Measurements from ENCODE around the gene CCL4.
A peak's percentile ranks its signal among the peaks of the same experiment; 100 is the strongest.

CCL4 gene

DNA sequence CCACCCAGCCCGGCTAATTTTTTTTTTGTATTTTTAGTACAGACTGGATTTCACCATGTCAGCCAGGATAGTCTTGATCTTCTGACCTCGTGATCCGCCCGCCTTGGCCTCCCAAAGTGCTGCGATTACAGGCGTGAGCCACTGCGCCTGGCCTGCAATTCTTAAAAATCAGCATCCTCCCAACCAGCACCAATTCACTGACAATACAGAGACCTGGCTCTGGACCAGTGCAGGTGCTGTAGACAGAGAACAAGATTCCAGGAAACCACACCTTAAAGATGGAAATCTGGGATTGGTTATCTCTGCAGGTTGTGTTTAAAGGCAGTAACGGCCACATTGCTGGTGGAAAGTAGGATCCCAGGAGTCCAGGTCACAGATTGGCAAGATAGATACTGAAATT, 39.2 kb downstream of the CCL4 start:
- no peak overlapping the region for H3K4me3 ChIP-seq (ENCODE audit: low read depth, low read length)
- no peaks in the 10 kb centered on the region for H3K4me1 ChIP-seq
- peaks cover 37% of the 10 kb centered on the region for H3K27me3 ChIP-seq
- H3K9me3 ChIP-seq: no peaks in the 10 kb centered on the region
- no peak for DNase-seq
- H3K36me3 ChIP-seq: no peaks in the 10 kb centered on the region
- TF ChIP-seq, protein P1, sequence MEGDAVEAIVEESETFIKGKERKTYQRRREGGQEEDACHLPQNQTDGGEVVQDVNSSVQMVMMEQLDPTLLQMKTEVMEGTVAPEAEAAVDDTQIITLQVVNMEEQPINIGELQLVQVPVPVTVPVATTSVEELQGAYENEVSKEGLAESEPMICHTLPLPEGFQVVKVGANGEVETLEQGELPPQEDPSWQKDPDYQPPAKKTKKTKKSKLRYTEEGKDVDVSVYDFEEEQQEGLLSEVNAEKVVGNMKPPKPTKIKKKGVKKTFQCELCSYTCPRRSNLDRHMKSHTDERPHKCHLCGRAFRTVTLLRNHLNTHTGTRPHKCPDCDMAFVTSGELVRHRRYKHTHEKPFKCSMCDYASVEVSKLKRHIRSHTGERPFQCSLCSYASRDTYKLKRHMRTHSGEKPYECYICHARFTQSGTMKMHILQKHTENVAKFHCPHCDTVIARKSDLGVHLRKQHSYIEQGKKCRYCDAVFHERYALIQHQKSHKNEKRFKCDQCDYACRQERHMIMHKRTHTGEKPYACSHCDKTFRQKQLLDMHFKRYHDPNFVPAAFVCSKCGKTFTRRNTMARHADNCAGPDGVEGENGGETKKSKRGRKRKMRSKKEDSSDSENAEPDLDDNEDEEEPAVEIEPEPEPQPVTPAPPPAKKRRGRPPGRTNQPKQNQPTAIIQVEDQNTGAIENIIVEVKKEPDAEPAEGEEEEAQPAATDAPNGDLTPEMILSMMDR (IDR thresholded peaks at IDR 0.05; ENCODE audit: low read depth, low read length): no peak

DNA sequence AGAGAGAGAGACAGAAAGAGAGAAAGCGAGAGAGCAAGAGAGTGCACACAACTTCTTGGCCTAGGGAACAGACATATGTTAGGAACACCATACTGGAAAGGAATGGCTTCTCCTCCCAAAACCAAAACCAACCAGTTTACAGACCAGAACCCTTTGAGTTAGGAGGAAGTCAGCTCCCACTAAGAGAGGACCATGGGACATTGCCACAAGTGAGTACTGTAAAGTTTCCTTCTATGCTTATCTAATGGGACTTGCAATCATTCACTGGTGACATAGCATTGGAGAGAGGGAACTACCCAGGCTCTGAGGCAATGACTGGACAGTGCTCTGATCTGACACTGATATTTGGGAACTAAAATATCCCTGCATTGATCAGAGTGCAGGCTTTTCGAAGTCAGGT, 40.4 kb downstream of the CCL4 start:
- Histone ChIP-seq H3K9me3 (no peaks in the 10 kb centered on the region), H3K4me1 (no peaks in the 10 kb centered on the region), H3K4me3 (ENCODE audit: low read depth, low read length) (no peak overlapping the region), H3K36me3 (no peaks in the 10 kb centered on the region), H3K27me3 (peaks cover 42% of the 10 kb centered on the region)
- no peak for DNase-seq
- TF ChIP-seq, protein P1 (IDR thresholded peaks at IDR 0.05; ENCODE audit: low read depth, low read length): no peak

DNA sequence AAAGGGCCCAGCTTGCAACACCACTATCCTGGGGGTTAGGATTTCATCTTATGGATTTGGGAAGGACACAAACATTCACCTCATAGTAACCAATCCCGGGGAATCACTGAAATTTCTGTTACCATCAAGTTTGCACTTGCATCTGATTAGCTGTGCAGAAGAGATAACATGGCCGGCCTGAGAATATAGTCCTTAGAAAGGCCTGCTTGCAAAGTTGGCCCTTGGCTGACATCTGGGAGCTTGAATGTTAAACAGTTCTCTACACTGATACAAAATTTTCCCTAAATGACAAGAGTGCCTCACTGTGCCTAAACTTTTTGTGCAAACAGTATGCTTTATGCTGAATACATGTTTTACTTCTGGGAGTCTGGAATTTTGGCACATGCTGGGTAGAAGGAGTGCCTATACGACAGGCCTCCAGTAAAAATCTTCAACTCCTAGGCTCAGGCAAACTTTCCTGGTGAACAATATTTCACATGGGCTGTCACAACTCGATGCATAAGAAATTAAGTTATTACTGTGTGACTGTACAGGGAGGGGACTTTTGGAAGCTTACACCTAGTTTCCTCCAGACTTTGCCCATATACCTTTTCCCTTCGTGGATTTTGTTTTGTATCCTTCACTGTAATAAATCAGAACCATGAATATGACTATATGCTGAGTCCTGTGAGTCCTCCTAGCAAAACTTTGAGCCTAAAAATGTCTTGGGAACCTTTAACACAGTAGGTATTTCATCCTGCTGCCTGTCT, 41.5 kb downstream of the CCL4 start:
- TF ChIP-seq, protein P1 (IDR thresholded peaks at IDR 0.05; ENCODE audit: low read depth, low read length): no peak
- no peaks in the 10 kb centered on the region for H3K36me3 ChIP-seq
- H3K4me3 ChIP-seq (ENCODE audit: low read depth, low read length): no peak overlapping the region
- peaks cover 53% of the 10 kb centered on the region for H3K27me3 ChIP-seq
- no peaks in the 10 kb centered on the region for H3K9me3 ChIP-seq
- no peak for DNase-seq
- H3K4me1 ChIP-seq: no peaks in the 10 kb centered on the region

DNA sequence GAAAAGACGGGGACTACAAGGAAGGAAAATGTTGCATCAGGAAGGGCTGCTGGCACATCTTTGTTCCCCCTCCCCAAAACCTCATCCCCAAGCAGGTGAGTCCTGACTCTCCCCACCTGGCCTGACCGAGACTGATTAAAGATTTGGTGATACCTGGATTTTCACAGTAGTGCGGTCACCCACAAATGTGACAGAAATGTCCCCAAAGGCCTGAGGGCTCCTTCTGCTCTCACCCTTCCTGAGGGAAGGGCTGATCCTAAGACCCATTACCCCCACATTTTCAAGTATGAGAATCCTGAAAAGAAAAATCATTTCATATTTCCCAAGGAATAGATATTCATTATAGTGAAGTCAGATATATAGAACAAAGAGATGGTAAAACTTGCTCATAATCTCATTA, 44.0 kb downstream of the CCL4 start:
- H3K27me3 ChIP-seq: peaks cover 42% of the 10 kb centered on the region
- H3K9me3 ChIP-seq: no peaks in the 10 kb centered on the region
- DNase-seq: no peak
- H3K36me3 ChIP-seq: no peaks in the 10 kb centered on the region
- no peaks in the 10 kb centered on the region for H3K4me1 ChIP-seq
- no peak overlapping the region for H3K4me3 ChIP-seq (ENCODE audit: low read depth, low read length)
- TF ChIP-seq, protein P1 (IDR thresholded peaks at IDR 0.05; ENCODE audit: low read depth, low read length): no peak

DNA sequence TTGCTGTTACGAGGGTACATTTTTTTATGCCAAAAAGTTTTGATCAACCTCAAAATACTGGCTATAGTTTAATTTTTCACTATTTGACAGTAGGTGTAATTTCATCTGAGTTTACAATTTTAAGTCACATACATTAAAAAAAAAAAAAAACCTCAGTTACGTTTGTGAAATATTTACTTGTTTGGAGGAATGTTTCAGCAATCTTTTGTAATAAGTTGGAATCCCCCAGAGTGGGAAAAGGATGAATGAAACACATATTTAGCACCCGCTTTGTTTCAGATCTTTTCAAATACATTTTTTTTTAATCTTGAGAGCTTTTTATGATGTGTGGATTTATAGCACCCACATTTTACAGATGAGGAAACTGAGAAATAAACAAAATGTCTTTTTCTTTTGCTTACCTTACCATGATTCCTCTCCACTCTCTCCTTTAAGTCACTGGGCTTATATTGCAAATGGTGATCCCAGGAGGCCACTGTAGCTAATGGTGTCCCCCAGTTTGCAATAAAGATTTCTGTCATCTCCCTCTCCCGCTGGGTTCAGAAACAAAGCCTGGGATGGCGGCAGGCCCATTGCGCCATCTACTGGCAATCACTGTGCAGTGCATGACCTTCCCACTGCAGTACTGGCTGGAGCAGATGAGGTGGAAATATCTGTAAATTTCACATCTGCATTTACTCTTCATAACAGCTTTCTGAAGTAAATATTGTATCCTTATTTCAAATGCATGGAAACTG, 45.1 kb downstream of the CCL4 start:
- no peaks in the 10 kb centered on the region for H3K36me3 ChIP-seq
- DNase-seq: peak; percentile 53
- TF ChIP-seq, protein P1 (IDR thresholded peaks at IDR 0.05; ENCODE audit: low read depth, low read length): peak; percentile 100

DNA sequence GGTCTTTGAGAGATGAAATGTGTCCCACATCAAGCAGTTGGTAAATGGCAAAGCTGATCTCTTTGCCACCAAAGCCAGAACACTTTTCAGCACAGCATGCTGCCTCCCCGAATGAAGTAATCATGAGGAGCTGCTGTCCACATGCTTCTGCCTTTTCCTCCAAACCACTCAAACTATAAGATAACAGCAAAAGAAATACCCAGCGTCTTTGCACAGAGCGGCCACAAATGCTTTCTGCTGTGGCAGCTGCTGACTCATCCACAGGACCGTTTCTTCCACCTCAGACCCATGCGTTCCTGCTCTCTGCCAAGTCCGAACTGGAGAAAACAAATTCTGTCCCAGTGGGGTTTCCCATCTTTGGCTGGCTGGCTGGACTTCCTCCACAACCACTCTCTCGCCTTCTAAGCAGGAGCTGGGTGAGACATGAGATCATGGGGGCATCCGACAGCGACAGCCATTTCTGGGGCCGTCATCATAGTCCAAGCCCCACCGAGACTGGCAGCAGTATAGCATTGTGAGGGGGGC, 45.7 kb downstream of the CCL4 start:
- no peak for DNase-seq
- no peaks in the 10 kb centered on the region for H3K4me1 ChIP-seq
- H3K4me3 ChIP-seq (ENCODE audit: low read depth, low read length): no peak overlapping the region

More for the DNA sequence above, 45.1 kb downstream of the CCL4 start:
- no peak overlapping the region for H3K4me3 ChIP-seq (ENCODE audit: low read depth, low read length)
- no peaks in the 10 kb centered on the region for H3K4me1 ChIP-seq
- H3K9me3 ChIP-seq: no peaks in the 10 kb centered on the region
- peaks cover 38% of the 10 kb centered on the region for H3K27me3 ChIP-seq

More for the DNA sequence above, 45.7 kb downstream of the CCL4 start:
- TF ChIP-seq, protein P1 (IDR thresholded peaks at IDR 0.05; ENCODE audit: low read depth, low read length): no peak
- Histone ChIP-seq H3K36me3 (no peaks in the 10 kb centered on the region), H3K9me3 (no peaks in the 10 kb centered on the region), H3K27me3 (peaks cover 32% of the 10 kb centered on the region)

Measured in BE2C (cell line).